ENCODE results near the gene PEX19. TPM values are rescaled to one million over a fixed set of nuclear protein-coding genes. Genes with fewer than 3 reads are reported as not detected.

Gene PEX19
- total and polyA plus RNA-seq, 9 donors: 34.2 to 43.0 (median 41.7) TPM

GRCh38 chr1:160244209-160244608 lies 40.7 kb downstream of the PEX19 start:
- no peaks in the 10 kb centered on the region for H3K9me3 ChIP-seq (replicated peaks; ENCODE audit: control insufficient read depth, low read depth, low read length)
- H3K27me3 ChIP-seq (ENCODE audit: control insufficient read depth, insufficient read depth, low read length): no peaks in the 10 kb centered on the region
- no CpG with 5 or more reads among the region's 1 CpG for WGBS (ENCODE audit: insufficient coverage)
- H3K4me3 ChIP-seq (ENCODE audit: low read length): no peak overlapping the region
- H3K4me1 ChIP-seq (ENCODE audit: control insufficient read depth, insufficient read depth, low read length): no peaks in the 10 kb centered on the region
- no peak for DNase-seq
- H3K36me3 ChIP-seq (ENCODE audit: control insufficient read depth, insufficient read depth, low read length): peaks cover 20% of the 10 kb centered on the region
- H3K27ac ChIP-seq (ENCODE audit: low read length): no peak overlapping the region

- H3K27me3 ChIP-seq (ENCODE audit: control insufficient read depth, insufficient read depth, low read length): no peaks in the 10 kb centered on the region
- H3K4me3 ChIP-seq (ENCODE audit: low read length): no peak overlapping the region
- no peaks in the 10 kb centered on the region for H3K9me3 ChIP-seq (replicated peaks; ENCODE audit: control insufficient read depth, low read depth, low read length)
- H3K27ac ChIP-seq (ENCODE audit: low read length): no peak overlapping the region
- H3K4me1 ChIP-seq (ENCODE audit: control insufficient read depth, insufficient read depth, low read length): no peaks in the 10 kb centered on the region
- H3K36me3 ChIP-seq (ENCODE audit: control insufficient read depth, insufficient read depth, low read length): peaks cover 24% of the 10 kb centered on the region
- DNase-seq: no peak
Observed at GRCh38 chr1:160243767-160244166, 41.2 kb downstream of the PEX19 start.

DNA sequence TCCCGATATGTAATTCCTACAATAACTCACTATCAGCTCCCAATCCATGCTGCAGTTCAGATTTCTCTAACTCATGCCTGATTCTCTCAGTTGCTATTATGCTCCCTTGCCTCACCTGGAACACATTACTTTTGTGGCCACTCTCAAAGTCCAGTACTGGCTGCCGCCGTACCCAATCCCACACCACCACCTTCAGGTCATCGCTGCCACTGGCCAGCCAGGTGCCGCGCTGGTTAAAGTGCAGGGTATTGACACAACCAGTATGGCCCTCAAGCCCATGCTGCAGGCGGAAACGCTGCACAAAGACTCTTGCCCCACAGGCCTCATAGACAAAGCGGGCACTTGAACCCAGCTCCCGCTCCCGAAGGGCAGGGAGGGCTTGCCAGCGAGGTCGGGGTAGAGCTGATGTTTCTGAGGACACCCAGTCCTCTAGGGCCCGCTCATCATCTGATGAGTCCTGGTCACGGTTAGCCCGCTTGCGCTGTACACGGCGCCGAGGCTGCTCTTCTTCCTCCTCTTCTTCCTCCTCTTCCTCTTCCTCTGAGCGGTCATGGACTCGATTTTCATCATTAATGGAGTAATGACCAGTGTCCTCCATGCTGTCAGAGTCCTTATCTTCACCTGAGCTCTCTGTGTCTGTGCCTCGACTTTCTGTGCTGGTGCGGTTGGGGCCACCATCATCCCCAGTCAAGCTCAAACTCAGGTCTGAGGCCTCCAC lies 45.2 kb downstream of the PEX19 start:
- 91% methylated on average over 24 of the region's 24 CpGs for WGBS (ENCODE audit: insufficient coverage)
- H3K27me3 ChIP-seq (ENCODE audit: control insufficient read depth, insufficient read depth, low read length): no peaks in the 10 kb centered on the region
- H3K36me3 ChIP-seq (ENCODE audit: control insufficient read depth, insufficient read depth, low read length): peaks cover 46% of the 10 kb centered on the region
- no peaks in the 10 kb centered on the region for H3K4me1 ChIP-seq (ENCODE audit: control insufficient read depth, insufficient read depth, low read length)
- DNase-seq: no peak
- H3K27ac ChIP-seq (ENCODE audit: low read length): no peak overlapping the region
- no peak overlapping the region for H3K4me3 ChIP-seq (ENCODE audit: low read length)
- no peaks in the 10 kb centered on the region for H3K9me3 ChIP-seq (replicated peaks; ENCODE audit: control insufficient read depth, low read depth, low read length)

DNA sequence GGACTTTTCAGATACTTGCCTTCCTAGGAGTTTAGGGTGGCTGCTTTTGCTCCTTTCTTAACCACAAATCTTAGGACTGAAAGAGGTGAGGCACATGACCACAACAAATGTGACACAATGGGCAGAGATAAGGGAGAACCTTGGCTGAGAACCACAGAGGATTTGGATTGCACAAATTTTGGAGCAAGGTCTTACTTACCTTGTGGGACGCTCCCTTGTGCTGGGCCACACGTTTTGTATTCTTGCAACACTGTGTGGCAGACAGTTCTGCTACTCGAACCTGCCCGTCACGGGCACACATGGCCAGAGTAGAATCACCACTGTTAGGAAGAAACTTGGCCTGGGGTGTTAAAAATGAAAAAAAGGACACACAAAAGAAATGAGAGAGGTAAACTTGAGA lies 46.5 kb downstream of the PEX19 start:
- 97% methylated on average over 5 of the region's 5 CpGs for WGBS (ENCODE audit: insufficient coverage)
- no peaks in the 10 kb centered on the region for H3K9me3 ChIP-seq (replicated peaks; ENCODE audit: control insufficient read depth, low read depth, low read length)
- H3K36me3 ChIP-seq (ENCODE audit: control insufficient read depth, insufficient read depth, low read length): peaks cover 46% of the 10 kb centered on the region
- H3K27ac ChIP-seq (ENCODE audit: low read length): no peak overlapping the region
- no peaks in the 10 kb centered on the region for H3K4me1 ChIP-seq (ENCODE audit: control insufficient read depth, insufficient read depth, low read length)
- DNase-seq: no peak
- H3K4me3 ChIP-seq (ENCODE audit: low read length): no peak overlapping the region
- no peaks in the 10 kb centered on the region for H3K27me3 ChIP-seq (ENCODE audit: control insufficient read depth, insufficient read depth, low read length)

DNA sequence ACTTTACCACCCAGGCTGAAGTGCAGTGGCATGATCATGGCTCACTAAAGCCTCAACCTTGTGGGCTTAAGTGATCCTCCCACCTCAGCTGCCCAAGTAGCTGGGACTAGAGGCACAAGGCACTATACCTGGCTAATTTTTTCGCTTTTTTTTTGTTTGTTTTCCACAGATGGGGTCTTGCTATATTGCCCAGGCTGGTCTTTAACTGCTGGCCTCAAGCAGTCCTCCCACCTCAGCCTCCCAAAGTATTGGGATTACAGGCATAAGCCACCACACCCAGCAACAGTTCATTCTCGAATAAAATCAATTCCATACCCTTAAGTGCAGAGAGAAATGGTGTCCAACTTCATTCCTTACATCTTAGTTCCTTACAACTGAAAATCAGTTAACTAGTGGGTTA lies 47.4 kb downstream of the PEX19 start:
- WGBS (ENCODE audit: insufficient coverage): 100% methylated on average over 1 of the region's 2 CpGs
- DNase-seq: no peak
- H3K9me3 ChIP-seq (replicated peaks; ENCODE audit: control insufficient read depth, low read depth, low read length): no peaks in the 10 kb centered on the region
- no peaks in the 10 kb centered on the region for H3K27me3 ChIP-seq (ENCODE audit: control insufficient read depth, insufficient read depth, low read length)
- no peak overlapping the region for H3K4me3 ChIP-seq (ENCODE audit: low read length)
- no peaks in the 10 kb centered on the region for H3K4me1 ChIP-seq (ENCODE audit: control insufficient read depth, insufficient read depth, low read length)
- peaks cover 44% of the 10 kb centered on the region for H3K36me3 ChIP-seq (ENCODE audit: control insufficient read depth, insufficient read depth, low read length)
- no peak overlapping the region for H3K27ac ChIP-seq (ENCODE audit: low read length)

DNA sequence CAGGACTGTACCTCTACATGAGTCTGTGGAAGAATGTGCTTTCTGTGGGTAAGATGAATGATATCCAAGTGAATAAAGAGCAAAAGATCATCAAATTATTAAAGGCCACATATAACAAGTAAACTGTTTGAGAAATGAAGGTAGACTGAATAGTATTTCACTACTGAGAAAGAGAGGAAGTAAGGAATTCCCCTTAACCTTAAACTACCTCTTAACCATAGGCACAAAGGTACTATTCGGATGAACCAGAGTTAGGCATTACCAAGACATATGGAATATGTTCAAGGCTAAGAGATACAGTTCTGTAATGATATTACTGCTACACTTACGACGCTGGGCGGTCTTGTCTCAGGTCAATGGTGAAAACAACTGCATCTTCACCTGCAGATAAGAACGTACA lies 48.1 kb downstream of the PEX19 start:
- no peak overlapping the region for H3K27ac ChIP-seq (ENCODE audit: low read length)
- H3K4me3 ChIP-seq (ENCODE audit: low read length): no peak overlapping the region
- H3K4me1 ChIP-seq (ENCODE audit: control insufficient read depth, insufficient read depth, low read length): no peaks in the 10 kb centered on the region
- WGBS (ENCODE audit: insufficient coverage): 80% methylated on average over 1 of the region's 5 CpGs
- no peaks in the 10 kb centered on the region for H3K27me3 ChIP-seq (ENCODE audit: control insufficient read depth, insufficient read depth, low read length)
- peaks cover 46% of the 10 kb centered on the region for H3K36me3 ChIP-seq (ENCODE audit: control insufficient read depth, insufficient read depth, low read length)
- DNase-seq: no peak
- no peaks in the 10 kb centered on the region for H3K9me3 ChIP-seq (replicated peaks; ENCODE audit: control insufficient read depth, low read depth, low read length)

- no peak overlapping the region for H3K4me3 ChIP-seq (ENCODE audit: low read length)
- peak; percentile 49 for DNase-seq
- no peak overlapping the region for H3K27ac ChIP-seq (ENCODE audit: low read length)
- no peaks in the 10 kb centered on the region for H3K9me3 ChIP-seq (replicated peaks; ENCODE audit: control insufficient read depth, low read depth, low read length)
- no peaks in the 10 kb centered on the region for H3K27me3 ChIP-seq (ENCODE audit: control insufficient read depth, insufficient read depth, low read length)
- no peaks in the 10 kb centered on the region for H3K4me1 ChIP-seq (ENCODE audit: control insufficient read depth, insufficient read depth, low read length)
- H3K36me3 ChIP-seq (ENCODE audit: control insufficient read depth, insufficient read depth, low read length): peaks cover 49% of the 10 kb centered on the region
Observed at GRCh38 chr1:160232911-160233310, 52.0 kb downstream of the PEX19 start.

DNA sequence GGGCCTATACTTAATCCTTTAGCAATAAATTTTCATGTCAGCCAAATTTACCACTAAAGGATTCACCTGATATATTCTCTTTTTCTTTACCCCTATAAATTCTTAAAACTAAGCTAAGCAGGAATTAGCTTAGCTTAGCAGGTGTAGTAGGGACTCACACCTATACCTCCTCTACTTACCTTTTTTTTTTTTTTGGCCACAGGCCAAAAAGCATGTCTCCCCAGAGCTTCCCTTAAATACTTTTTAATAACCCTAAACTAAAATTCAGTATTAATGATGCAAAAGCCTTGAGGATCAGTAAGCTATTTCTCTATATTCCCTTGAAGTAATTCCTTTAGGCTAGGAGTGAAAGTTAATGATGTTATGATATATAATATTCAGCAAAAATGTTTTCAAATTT lies 56.5 kb downstream of the PEX19 start:
- H3K27ac ChIP-seq (ENCODE audit: low read length): no peak overlapping the region
- no peaks in the 10 kb centered on the region for H3K9me3 ChIP-seq (replicated peaks; ENCODE audit: control insufficient read depth, low read depth, low read length)
- no peak for DNase-seq

GRCh38 chr1:160227561-160227960 lies 57.4 kb downstream of the PEX19 start:
- Histone ChIP-seq H3K4me3 (ENCODE audit: low read length) (no peak overlapping the region), H3K27me3 (ENCODE audit: control insufficient read depth, insufficient read depth, low read length) (no peaks in the 10 kb centered on the region), H3K4me1 (ENCODE audit: control insufficient read depth, insufficient read depth, low read length) (no peaks in the 10 kb centered on the region), H3K27ac (ENCODE audit: low read length) (no peak overlapping the region), H3K36me3 (ENCODE audit: control insufficient read depth, insufficient read depth, low read length) (peaks cover 78% of the 10 kb centered on the region), H3K9me3 (replicated peaks; ENCODE audit: control insufficient read depth, low read depth, low read length) (no peaks in the 10 kb centered on the region)
- no CpG with 5 or more reads among the region's 1 CpG for WGBS (ENCODE audit: insufficient coverage)
- no peak for DNase-seq

More for the DNA sequence above, 56.5 kb downstream of the PEX19 start:
- peaks cover 69% of the 10 kb centered on the region for H3K36me3 ChIP-seq (ENCODE audit: control insufficient read depth, insufficient read depth, low read length)
- H3K4me3 ChIP-seq (ENCODE audit: low read length): no peak overlapping the region
- no peaks in the 10 kb centered on the region for H3K27me3 ChIP-seq (ENCODE audit: control insufficient read depth, insufficient read depth, low read length)
- H3K4me1 ChIP-seq (ENCODE audit: control insufficient read depth, insufficient read depth, low read length): no peaks in the 10 kb centered on the region

- Histone ChIP-seq H3K4me3 (ENCODE audit: low read length) (no peak overlapping the region), H3K9me3 (replicated peaks; ENCODE audit: control insufficient read depth, low read depth, low read length) (no peaks in the 10 kb centered on the region), H3K36me3 (ENCODE audit: control insufficient read depth, insufficient read depth, low read length) (peaks cover 78% of the 10 kb centered on the region), H3K4me1 (ENCODE audit: control insufficient read depth, insufficient read depth, low read length) (no peaks in the 10 kb centered on the region), H3K27ac (ENCODE audit: low read length) (no peak overlapping the region), H3K27me3 (ENCODE audit: control insufficient read depth, insufficient read depth, low read length) (no peaks in the 10 kb centered on the region)
- no CpG with 5 or more reads among the region's 4 CpGs for WGBS (ENCODE audit: insufficient coverage)
- no peak for DNase-seq
Observed at GRCh38 chr1:160227034-160227433, 57.9 kb downstream of the PEX19 start.

All from muscle of leg (tissue), 11 donors.